ENCODE data around the gene ADCK1. TPM values are rescaled to one million over a fixed set of nuclear protein-coding genes. Genes with fewer than 3 reads are reported as not detected.
"Not testable (repeated sequence)": the region's sequence is repeated elsewhere in the genome, so short reads cannot be mapped to it uniquely, and the experiment has no call there.

The ADCK1 gene
- total and polyA plus RNA-seq, 8 donors = 2.9 to 9.9 (median 4.9) TPM

DNA sequence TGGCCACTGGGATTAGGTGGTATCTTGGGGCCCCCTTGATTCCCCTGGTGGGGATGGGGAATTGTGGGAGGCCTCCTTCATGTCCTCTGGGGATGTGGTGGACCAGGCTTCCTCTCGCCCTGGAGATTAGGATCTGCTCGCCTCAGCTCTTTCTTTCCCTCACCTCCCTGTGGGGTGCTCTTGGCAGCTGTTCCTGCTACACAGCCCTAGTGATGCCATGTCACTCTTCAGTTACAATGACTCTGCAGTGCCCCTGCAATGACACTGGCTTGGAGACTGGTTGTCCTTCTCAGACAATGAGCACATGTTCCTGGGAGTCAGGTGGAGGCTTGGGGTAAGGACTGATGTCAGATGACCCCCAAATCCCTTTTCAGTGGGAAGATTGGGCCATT lies 83.9 kb downstream of the ADCK1 start:
- TF ChIP-seq CTCF (IDR thresholded peaks at IDR 0.05) = no peak
- DNase-seq (no peak), ATAC-seq (peak in 1 of 4 donors; percentile 21), FAIRE-seq (no peak)
- Histone ChIP-seq H3K27me3 (no peaks in the 10 kb centered on the region), H3K9me3 (no peaks in the 10 kb centered on the region), H3K27ac (no peak overlapping the region), H3K4me3 (no peak overlapping the region), H3K4me1 (no peaks in the 10 kb centered on the region), H3K36me3 (no peaks in the 10 kb centered on the region)
- intact Hi-C loops (cut with DNase I) = no loop called here
- 81 to 95% methylated on average over 2 of the region's 2 CpGs for WGBS, 2 donors

DNA sequence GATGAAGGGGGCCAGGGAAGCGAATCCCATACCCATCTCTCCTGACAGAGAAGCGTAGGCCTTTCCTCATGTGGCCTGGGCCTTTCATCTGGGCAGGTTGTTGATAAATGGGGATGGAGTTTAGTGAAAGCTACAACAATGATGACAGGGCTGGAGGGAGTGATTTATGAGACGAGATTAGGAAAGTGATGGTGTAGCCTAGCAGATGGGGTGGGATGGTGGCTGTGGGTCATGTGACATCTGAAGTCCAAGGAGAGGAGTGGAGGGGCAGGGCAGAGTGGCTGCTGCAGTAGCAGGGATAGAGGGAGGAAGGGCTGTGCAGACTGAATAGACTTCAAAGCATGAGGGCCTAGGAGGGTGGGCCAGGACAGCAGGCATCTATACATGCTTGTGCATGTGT lies 85.5 kb downstream of the ADCK1 start:
- no peak for TF ChIP-seq CTCF (IDR thresholded peaks at IDR 0.05)
- ATAC-seq (no peak), DNase-seq (no peak), FAIRE-seq (no peak)
- intact Hi-C loops (cut with DNase I) = no loop called here
- no peak overlapping the region for H3K4me3 ChIP-seq
- no peak overlapping the region for H3K27ac ChIP-seq
- H3K27me3 ChIP-seq = no peaks in the 10 kb centered on the region
- 93 to 95% methylated on average over 3 of the region's 3 CpGs for WGBS, 2 donors
- H3K9me3 ChIP-seq = no peaks in the 10 kb centered on the region
- no peaks in the 10 kb centered on the region for H3K36me3 ChIP-seq
- no peaks in the 10 kb centered on the region for H3K4me1 ChIP-seq

DNA sequence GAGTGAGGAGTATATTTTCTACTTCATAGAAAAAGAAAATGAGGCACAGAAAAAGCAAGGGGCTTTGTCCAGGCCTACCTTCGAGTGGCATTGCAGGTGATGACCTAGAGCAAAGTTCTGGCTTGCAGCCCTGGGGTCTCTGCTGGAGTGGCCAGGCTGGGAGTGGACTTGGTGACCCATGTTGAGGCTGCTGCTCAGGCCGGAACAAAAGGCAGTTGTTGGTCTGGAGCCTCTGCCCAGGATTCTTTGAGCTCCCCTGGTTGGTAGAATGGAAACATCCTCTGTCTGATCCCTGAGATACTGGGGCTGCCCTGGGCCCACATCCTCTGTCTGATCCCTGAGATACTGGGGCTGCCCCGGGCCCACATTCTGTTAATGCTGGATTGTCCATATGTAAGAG lies 86.1 kb downstream of the ADCK1 start:
- H3K4me3 ChIP-seq = no peak overlapping the region
- FAIRE-seq = no peak
- intact Hi-C loops (cut with DNase I) = no loop called here
- no peaks in the 10 kb centered on the region for H3K9me3 ChIP-seq
- H3K4me1 ChIP-seq = no peaks in the 10 kb centered on the region
- H3K27me3 ChIP-seq = no peaks in the 10 kb centered on the region
- 92% methylated on average over 3 of the region's 3 CpGs for WGBS, 2 donors
- no peak for DNase-seq
- no peak for TF ChIP-seq CTCF (IDR thresholded peaks at IDR 0.05)
- no peak for ATAC-seq
- H3K27ac ChIP-seq = no peak overlapping the region
- no peaks in the 10 kb centered on the region for H3K36me3 ChIP-seq

- ATAC-seq; H3K9me3 ChIP-seq; H3K27ac ChIP-seq; intact Hi-C loops (cut with DNase I); H3K4me1 ChIP-seq; H3K27me3 ChIP-seq; FAIRE-seq; H3K36me3 ChIP-seq; H3K4me3 ChIP-seq; DNase-seq: not testable (repeated sequence)
- WGBS, 2 donors = 96 to 98% methylated on average over 3 of the region's 3 CpGs
These were observed 89.0 kb downstream of the ADCK1 start for GRCh38 chr14:77888903-77889302.

GRCh38 chr14:77889971-77890442 lies 90.1 kb downstream of the ADCK1 start:
- Histone ChIP-seq H3K27ac (no peak overlapping the region), H3K27me3 (no peaks in the 10 kb centered on the region), H3K36me3 (no peaks in the 10 kb centered on the region), H3K9me3 (no peaks in the 10 kb centered on the region), H3K4me3 (no peak overlapping the region), H3K4me1 (no peaks in the 10 kb centered on the region)
- WGBS, 2 donors = 97 to 99% methylated on average over 3 of the region's 3 CpGs
- ATAC-seq (peak in 2 of 4 donors; percentile 30 to 48), FAIRE-seq (no peak), DNase-seq (no peak)
- no peak for TF ChIP-seq CTCF (IDR thresholded peaks at IDR 0.05)
- intact Hi-C loops (cut with DNase I) = no loop called here
